Thoracic aorta (tissue), 2 donors: ENCODE data around the gene FAAP100. TPM values are rescaled to one million over a fixed set of nuclear protein-coding genes. Genes with fewer than 3 reads are reported as not detected.

Experiments used
- ATAC-seq: fragments of 150-250 bp; one replicate; pipeline ENCODE4 v1.8.0; 2017; ENCODE audit warnings: low read depth; ENCODE audit not compliant: insufficient number of reproducible peaks, low FRiP score
- DNase-seq: peaks from one replicate; pipeline ENCODE4 v3.0.0-alpha.2; 2020; ENCODE audit warnings: low spot score
- H3K27ac ChIP-seq, 2 donors: fragments of 200-600 bp; sonication (generic); 1 replicate in 1 of 2; 2 replicates in 1 of 2; pipeline ENCODE4 v1.5.1; 2016; ENCODE audit warnings: mild to moderate bottlenecking in 2 of 2, moderate library complexity in 2 of 2
- H3K27me3 ChIP-seq: fragments of 200-600 bp; sonication (generic); replicated peaks from 2 replicates; pipeline ENCODE4 v1.6.0; 2016; ENCODE audit warnings: mild to moderate bottlenecking; ENCODE audit not compliant: insufficient read depth
- H3K36me3 ChIP-seq: fragments of 200-600 bp; sonication (generic); one replicate; pipeline ENCODE4 v1.5.1; 2016
- H3K4me1 ChIP-seq, 2 donors: fragments of 200-600 bp; sonication (generic); 1 replicate in 1 of 2; 2 replicates in 1 of 2; pipeline versions ENCODE4 v1.5.1 to v1.6.0; 2016; ENCODE audit warnings: low read depth in 2 of 2, mild to moderate bottlenecking in 1 of 2; ENCODE audit not compliant: control insufficient read depth in 1 of 2
- H3K4me3 ChIP-seq: fragments of 200-600 bp; sonication (generic); 2 replicates; pipeline ENCODE4 v1.5.1; 2016; ENCODE audit warnings: mild to moderate bottlenecking
- H3K9me3 ChIP-seq: fragments of 200-600 bp; sonication (generic); 2 replicates; pipeline ENCODE4 v1.5.1; 2016
- total RNA-seq, 2 donors: library from RNA; depleted of rRNA; stranded (reverse); fragments of >200 nt; gene quantifications; one replicate each; pipeline versions ENCODE4 v1.1.0 to v1.2.3, GENCODE V29; 2016
- TF ChIP-seq, protein P1 (sequence below): fragments of 200-600 bp; sonication (generic); IDR thresholded peaks from one replicate; pipeline ENCODE4 v1.5.1; 2019; ENCODE audit warnings: antibody characterized with exemption

The FAAP100 gene
- total RNA-seq, 2 donors from 2014 or later = 43.2 to 57.9 TPM

GRCh38 chr17:81564778-81565177 is 12.6 kb upstream of the FAAP100 start:
- Histone ChIP-seq H3K27ac (peak overlapping the region; percentile 93 to 96), H3K4me1 (peaks cover 45 to 71% of the 10 kb centered on the region in 2 donors), H3K36me3 (peaks cover 23% of the 10 kb centered on the region), H3K4me3 (peak overlapping the region; percentile 64), H3K9me3 (no peaks in the 10 kb centered on the region), H3K27me3 (no peaks in the 10 kb centered on the region)
- DNase-seq (no peak), ATAC-seq (no peak)
- TF ChIP-seq, protein P1, sequence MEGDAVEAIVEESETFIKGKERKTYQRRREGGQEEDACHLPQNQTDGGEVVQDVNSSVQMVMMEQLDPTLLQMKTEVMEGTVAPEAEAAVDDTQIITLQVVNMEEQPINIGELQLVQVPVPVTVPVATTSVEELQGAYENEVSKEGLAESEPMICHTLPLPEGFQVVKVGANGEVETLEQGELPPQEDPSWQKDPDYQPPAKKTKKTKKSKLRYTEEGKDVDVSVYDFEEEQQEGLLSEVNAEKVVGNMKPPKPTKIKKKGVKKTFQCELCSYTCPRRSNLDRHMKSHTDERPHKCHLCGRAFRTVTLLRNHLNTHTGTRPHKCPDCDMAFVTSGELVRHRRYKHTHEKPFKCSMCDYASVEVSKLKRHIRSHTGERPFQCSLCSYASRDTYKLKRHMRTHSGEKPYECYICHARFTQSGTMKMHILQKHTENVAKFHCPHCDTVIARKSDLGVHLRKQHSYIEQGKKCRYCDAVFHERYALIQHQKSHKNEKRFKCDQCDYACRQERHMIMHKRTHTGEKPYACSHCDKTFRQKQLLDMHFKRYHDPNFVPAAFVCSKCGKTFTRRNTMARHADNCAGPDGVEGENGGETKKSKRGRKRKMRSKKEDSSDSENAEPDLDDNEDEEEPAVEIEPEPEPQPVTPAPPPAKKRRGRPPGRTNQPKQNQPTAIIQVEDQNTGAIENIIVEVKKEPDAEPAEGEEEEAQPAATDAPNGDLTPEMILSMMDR = no peak

DNA sequence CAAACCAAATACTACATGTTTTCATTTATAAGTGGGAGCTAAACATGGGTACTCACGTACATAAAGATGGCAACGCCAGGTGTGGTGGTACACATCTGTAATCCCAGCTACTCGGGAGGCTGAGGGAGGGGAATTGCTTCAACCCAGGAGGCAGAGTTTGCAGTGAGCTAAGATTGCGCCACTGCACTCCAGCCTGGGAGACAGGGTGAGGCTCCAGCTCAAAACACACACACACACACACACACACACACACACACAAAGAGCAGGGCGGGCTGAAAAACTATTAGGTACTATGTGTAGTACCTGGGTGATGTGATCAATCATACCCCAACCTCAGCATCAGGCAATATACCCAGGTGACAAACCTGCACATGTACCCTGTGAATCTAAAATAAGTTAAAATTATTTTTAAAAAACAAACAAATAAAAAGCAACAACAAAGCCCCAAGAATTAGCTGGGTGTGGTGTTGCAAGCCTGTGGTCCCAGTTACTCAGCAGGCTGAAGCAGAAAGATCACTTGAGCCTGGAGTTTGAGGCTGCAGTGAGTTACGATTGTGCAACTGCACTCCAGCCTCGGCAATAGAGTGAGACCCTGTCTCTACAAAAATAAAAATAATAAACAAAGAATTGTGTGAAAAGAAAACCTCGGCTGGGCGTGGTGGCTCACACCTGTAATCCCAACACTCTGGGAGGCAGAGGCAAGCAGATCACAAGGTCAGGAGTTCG is 11.9 kb upstream of the FAAP100 start:
- TF ChIP-seq, protein P1 = no peak
- no peaks in the 10 kb centered on the region for H3K9me3 ChIP-seq
- no peak for DNase-seq
- peaks cover 45 to 75% of the 10 kb centered on the region in 2 donors for H3K4me1 ChIP-seq
- peak overlapping the region; percentile 64 for H3K4me3 ChIP-seq
- no peak for ATAC-seq
- H3K27ac ChIP-seq = peak overlapping the region; percentile 93 to 96
- no peaks in the 10 kb centered on the region for H3K27me3 ChIP-seq
- peaks cover 25% of the 10 kb centered on the region for H3K36me3 ChIP-seq

DNA sequence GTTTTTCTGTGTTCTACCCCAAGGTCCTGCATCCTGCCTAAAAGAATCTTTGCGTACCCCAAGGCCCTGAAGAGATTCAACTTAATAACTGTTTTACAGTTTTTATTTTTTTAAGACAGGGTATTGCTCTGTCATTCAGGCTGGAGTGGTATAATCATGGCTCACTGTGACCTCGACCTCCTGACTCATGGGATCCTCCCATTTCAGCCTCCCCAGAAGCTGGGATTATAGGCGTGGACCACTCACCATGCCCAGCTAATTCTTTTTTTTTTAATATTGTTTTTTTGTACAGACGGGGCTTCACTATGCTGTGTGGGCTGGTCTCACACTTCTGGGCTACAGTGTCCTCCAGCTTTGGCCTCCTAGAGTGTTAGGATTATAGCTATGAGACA is 9.3 kb upstream of the FAAP100 start:
- H3K27ac ChIP-seq = peak overlapping the region in 1 of 2 donors; percentile 0
- H3K36me3 ChIP-seq = peaks cover 48% of the 10 kb centered on the region

GRCh38 chr17:81558941-81559806 is 7.0 kb upstream of the FAAP100 start:
- Histone ChIP-seq H3K4me1 (peaks cover 20 to 52% of the 10 kb centered on the region in 2 donors), H3K36me3 (peaks cover 49% of the 10 kb centered on the region), H3K4me3 (no peak overlapping the region), H3K27ac (no peak overlapping the region), H3K27me3 (no peaks in the 10 kb centered on the region), H3K9me3 (no peaks in the 10 kb centered on the region)
- no peak for DNase-seq
- ATAC-seq = no peak
- TF ChIP-seq, protein P1 = no peak

More for the DNA sequence above, 9.3 kb upstream of the FAAP100 start:
- no peak for DNase-seq
- ATAC-seq = no peak
- no peaks in the 10 kb centered on the region for H3K27me3 ChIP-seq
- TF ChIP-seq, protein P1 = no peak
- H3K4me1 ChIP-seq = peaks cover 32 to 63% of the 10 kb centered on the region in 2 donors
- H3K9me3 ChIP-seq = no peaks in the 10 kb centered on the region
- H3K4me3 ChIP-seq = no peak overlapping the region

DNA sequence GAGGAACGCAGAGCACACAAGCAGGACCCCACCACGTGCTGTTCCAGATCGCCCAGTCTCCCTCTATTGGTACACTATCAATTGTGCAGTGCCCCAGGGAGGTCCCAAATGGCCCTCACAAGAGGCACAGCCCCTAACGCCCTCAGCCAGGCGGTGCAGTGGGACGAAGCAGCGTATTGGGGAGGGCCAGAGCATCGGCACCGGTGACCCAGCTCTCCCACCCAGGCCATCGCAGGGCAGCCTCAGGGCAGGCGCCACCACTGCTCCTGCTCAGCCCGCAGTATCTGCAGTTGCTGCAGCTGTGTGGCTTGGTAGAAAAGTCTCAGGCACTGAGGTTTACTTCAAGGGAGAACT is 5.9 kb upstream of the FAAP100 start:
- Histone ChIP-seq H3K4me3 (no peak overlapping the region), H3K27me3 (no peaks in the 10 kb centered on the region), H3K27ac (no peak overlapping the region), H3K4me1 (peaks cover 21 to 52% of the 10 kb centered on the region in 2 donors), H3K36me3 (peaks cover 44% of the 10 kb centered on the region), H3K9me3 (no peaks in the 10 kb centered on the region)
- DNase-seq (no peak), ATAC-seq (no peak)
- TF ChIP-seq, protein P1 = no peak
